H1 (cell line): ENCODE data around the gene IL17D. TPM values are rescaled to one million over a fixed set of nuclear protein-coding genes. Genes with fewer than 3 reads are reported as not detected.

Experiments used
- CTCF ChIA-PET: fragments of 300-600 bp; sonication (Branson Sonifier 250); formaldehyde crosslinking; loops from one replicate; lab custom pipeline; 2021; ENCODE audit not compliant: partially characterized antibody; lab: Charles Lee
- POLR2A ChIA-PET: fragments of 300-600 bp; sonication (Branson Sonifier 250); formaldehyde crosslinking; loops from one replicate; lab custom pipeline; 2021; ENCODE audit warnings: inconsistent platforms; ENCODE audit not compliant: partially characterized antibody; lab: Charles Lee
- DNase-seq, 2 experiments: peaks; one replicate each; pipeline versions ENCODE4 v3.0.0 to v3.0.0-alpha.2; 2010 to 2022; ENCODE audit warnings: low spot score in 2 of 2, low read depth in 1 of 2, mixed read lengths in 1 of 2
- FAIRE-seq: peaks from 2 replicates; lab custom pipeline; 2011; peaks lifted over from hg19 to GRCh38; lab: Jason Lieb, UNC
- H2AFZ ChIP-seq: 2 replicates; pipeline ENCODE4 v1.8.1; 2012; ENCODE audit warnings: low read length, inconsistent platforms
- H2AK5ac ChIP-seq: 2 replicates; pipeline ENCODE4 v1.6.1; 2013; ENCODE audit warnings: low read depth, low read length
- H2BK120ac ChIP-seq: replicated peaks from 2 replicates; pipeline ENCODE3; 2013; ENCODE audit warnings: low read depth, low read length, inconsistent platforms
- H2BK12ac ChIP-seq: 2 replicates; pipeline ENCODE4 v1.6.1; 2013; ENCODE audit warnings: low read depth, low read length
- H2BK15ac ChIP-seq: 2 replicates; pipeline ENCODE4 v1.6.1; 2013; ENCODE audit warnings: low read length
- H2BK20ac ChIP-seq: 2 replicates; pipeline ENCODE4 v1.6.1; 2013; ENCODE audit warnings: low read length
- H2BK5ac ChIP-seq: 2 replicates; pipeline ENCODE4 v1.6.1; 2013; ENCODE audit warnings: low read depth, low read length
- H3K14ac ChIP-seq: 2 replicates; pipeline ENCODE4 v1.6.1; 2013; ENCODE audit warnings: inconsistent platforms; ENCODE audit not compliant: insufficient read length
- H3K18ac ChIP-seq: 2 replicates; pipeline ENCODE4 v1.6.1; 2013; ENCODE audit warnings: low read length; ENCODE audit errors: extremely low read depth
- H3K23ac ChIP-seq: 2 replicates; pipeline ENCODE4 v1.6.1; 2013; ENCODE audit warnings: inconsistent platforms; ENCODE audit not compliant: insufficient read length
- H3K23me2 ChIP-seq: 2 replicates; pipeline ENCODE4 v1.6.1; 2013; ENCODE audit warnings: low read depth, low read length
- H3K27ac ChIP-seq: 2 replicates; pipeline ENCODE4 v1.6.1; 2011; ENCODE audit warnings: low read depth, low read length, inconsistent platforms
- H3K27me3 ChIP-seq, 4 experiments: replicated peaks in 1 of 4; 1 replicate in 1 of 4; 2 replicates in 3 of 4; pipeline versions ENCODE4 v1.6.1 to v1.8.1; 2011 to 2013; ENCODE audit warnings: low read length in 3 of 4, mild to moderate bottlenecking in 3 of 4, inconsistent platforms in 2 of 4, mixed read lengths in 2 of 4, moderate library complexity in 1 of 4; ENCODE audit not compliant: control insufficient read depth in 3 of 4, insufficient read depth in 3 of 4; ENCODE audit errors: extremely low read depth in 1 of 4
- H3K36me3 ChIP-seq, 4 experiments: 2 replicates each; pipeline versions ENCODE4 v1.6.1 to v1.8.1; 2011 to 2013; ENCODE audit warnings: mild to moderate bottlenecking in 4 of 4, low read length in 3 of 4, moderate library complexity in 2 of 4, control low read depth in 1 of 4, inconsistent platforms in 1 of 4; ENCODE audit not compliant: insufficient read depth in 4 of 4, control insufficient read depth in 2 of 4
- H3K4ac ChIP-seq: replicated peaks from 2 replicates; pipeline ENCODE3; 2013; ENCODE audit warnings: low read length, low read depth, mixed read lengths, inconsistent platforms; ENCODE audit not compliant: insufficient read length
- H3K4me1 ChIP-seq, 4 experiments: replicated peaks in 1 of 4; 1 replicate in 1 of 4; 2 replicates in 3 of 4; pipeline versions ENCODE4 v1.6.1 to v1.8.1; 2011 to 2013; ENCODE audit warnings: low read length in 3 of 4, inconsistent platforms in 2 of 4, mixed read lengths in 1 of 4; ENCODE audit not compliant: insufficient read depth in 4 of 4, control insufficient read depth in 3 of 4
- H3K4me2 ChIP-seq, 2 experiments: 2 replicates each; pipeline versions ENCODE4 v1.6.1 to v1.8.1; 2011 to 2013; ENCODE audit warnings: low read depth in 2 of 2, low read length in 2 of 2, control low read depth in 1 of 2, inconsistent platforms in 1 of 2, mild to moderate bottlenecking in 1 of 2; ENCODE audit not compliant: insufficient read depth in 1 of 2
- H3K4me3 ChIP-seq, 4 experiments: fragments of 200-600, 300-600 bp in 1 of 4; sonication (generic), shearing (Covaris generic), sonication (Bioruptor Twin) in 1 of 4; 2 replicates each; pipeline versions ENCODE4 v1.5.1 to v1.8.1; 2011 to 2016; ENCODE audit warnings: low read length in 4 of 4, low read depth in 3 of 4, control low read depth in 2 of 4, inconsistent platforms in 2 of 4, mild to moderate bottlenecking in 2 of 4, mixed read lengths in 1 of 4, moderate library complexity in 1 of 4; ENCODE audit not compliant: insufficient read depth in 2 of 4; ENCODE audit errors: extremely low read depth in 1 of 4
- H3K56ac ChIP-seq: replicated peaks from 2 replicates; pipeline ENCODE3; 2013; ENCODE audit warnings: low read depth, mild to moderate bottlenecking, mixed read lengths, low read length, inconsistent platforms; ENCODE audit not compliant: insufficient read length
- H3K79me1 ChIP-seq: 2 replicates; pipeline ENCODE4 v1.6.1; 2013; ENCODE audit warnings: low read depth, low read length, control low read depth
- H3K79me2 ChIP-seq, 2 experiments: 2 replicates each; pipeline versions ENCODE4 v1.6.1 to v1.8.1; 2012 to 2013; ENCODE audit warnings: low read length in 2 of 2, mild to moderate bottlenecking in 2 of 2, inconsistent platforms in 1 of 2; ENCODE audit not compliant: insufficient read depth in 2 of 2, control insufficient read depth in 1 of 2
- H3K9ac ChIP-seq, 4 experiments: replicated peaks in 1 of 4; 1 replicate in 1 of 4; 2 replicates in 3 of 4; pipeline versions ENCODE4 v1.6.1 to v1.8.1; 2011 to 2013; ENCODE audit warnings: low read depth in 3 of 4, low read length in 3 of 4, control low read depth in 2 of 4, mild to moderate bottlenecking in 2 of 4, moderate library complexity in 2 of 4, inconsistent platforms in 1 of 4; ENCODE audit errors: extremely low read depth in 1 of 4
- H3K9me3 ChIP-seq, 2 experiments: 2 replicates each; pipeline versions ENCODE4 v1.6.1 to v1.8.1; 2012 to 2013; ENCODE audit warnings: mild to moderate bottlenecking in 2 of 2, moderate library complexity in 2 of 2, control low read depth in 1 of 2, inconsistent platforms in 1 of 2, low read depth in 1 of 2, low read length in 1 of 2, mixed read lengths in 1 of 2; ENCODE audit not compliant: insufficient read depth in 2 of 2
- H4K20me1 ChIP-seq, 2 experiments: replicated peaks in 1 of 2; 2 replicates each; pipeline versions ENCODE3 to v1.8.1; 2011 to 2013; ENCODE audit warnings: inconsistent platforms in 2 of 2, low read length in 2 of 2, mild to moderate bottlenecking in 1 of 2; ENCODE audit not compliant: insufficient read depth in 2 of 2, control insufficient read depth in 1 of 2
- H4K5ac ChIP-seq: 2 replicates; pipeline ENCODE4 v1.6.1; 2013; ENCODE audit warnings: low read length, low read depth, mixed read lengths, inconsistent platforms; ENCODE audit not compliant: insufficient read length
- H4K8ac ChIP-seq: 2 replicates; pipeline ENCODE4 v1.8.0; 2013; ENCODE audit warnings: mild to moderate bottlenecking, moderate library complexity, low read length, inconsistent platforms; ENCODE audit not compliant: insufficient read depth; ENCODE audit errors: extremely low read depth
- H4K91ac ChIP-seq: replicated peaks from 2 replicates; pipeline ENCODE3; 2013; ENCODE audit warnings: low read length, mixed read lengths, inconsistent platforms; ENCODE audit not compliant: insufficient read length
- NANOG ChIP-seq: IDR thresholded peaks from 2 replicates; pipeline ENCODE4 v1.6.1; 2011; ENCODE audit warnings: low read length, low read depth, mild to moderate bottlenecking, inconsistent platforms; ENCODE audit not compliant: insufficient read depth, poor library complexity, severe bottlenecking
- SP2 ChIP-seq: IDR thresholded peaks from 2 replicates; pipeline ENCODE4 v1.6.1; 2012; ENCODE audit warnings: mild to moderate bottlenecking, low read length, inconsistent platforms
- WGBS, 2 experiments: shearing (Covaris generic) in 1 of 2; methylation state at CpG; one replicate each; pipeline versions ENCODE4 v1.1.6 to v1.1.7; 2013 to 2015; ENCODE audit warnings: low lambda C conversion rate in 2 of 2, mixed read lengths in 2 of 2, inconsistent platforms in 1 of 2, low coverage in 1 of 2, missing lambda C conversion rate in 1 of 2; ENCODE audit not compliant: insufficient replicate concordance in 2 of 2, insufficient coverage in 1 of 2, insufficient read length in 1 of 2; ENCODE audit errors: extremely low coverage in 1 of 2, missing lambda C conversion rate in 1 of 2; 5-methylcytosine and 5-hydroxymethylcytosine counted together
- polyA plus RNA-seq, 7 experiments: library from polyadenylated mRNA; depleted of rRNA in 3 of 7; stranded (reverse) in 5 of 7; unstranded in 2 of 7; fragments of >200 nt in 5 of 7; fragments of 200-250 nt in 2 of 7; gene quantifications; 1 replicate in 5 of 7; 2 replicates in 1 of 7; 4 replicates in 1 of 7; pipeline versions ENCODE4 v1.2.1 to v1.2.3, GENCODE V29; 2011 to 2013; ENCODE audit warnings: missing spikeins in 2 of 7, mixed read lengths in 2 of 7
- total RNA-seq: library from RNA; stranded (reverse); fragmentation: NEBNext Ultra II Directional; extraction: Animal tissue kit (Norgen Biotek cat#: 25700); gene quantifications from 2 replicates; pipeline ENCODE4 v1.2.1, GENCODE V29; 2021
- TF ChIP-seq, protein P1 (sequence below), 3 experiments: IDR thresholded peaks; 1 replicate in 2 of 3; 2 replicates in 1 of 3; pipeline versions ENCODE4 v1.5.1 to v1.6.1; 2011; ENCODE audit warnings: low read length in 3 of 3, mild to moderate bottlenecking in 3 of 3, inconsistent platforms in 2 of 3, low read depth in 1 of 3, moderate library complexity in 1 of 3; ENCODE audit not compliant: insufficient read depth in 1 of 3; ENCODE audit errors: control extremely low read depth in 1 of 3

IL17D gene
- total and polyA plus RNA-seq, 2 of the 8 experiments (the other 6 are each of a cell fraction or from before 2014, with no cell fraction given): 0.56 to 0.59 TPM

- CTCF ChIA-PET: no interaction called here
- H3K14ac ChIP-seq: no peak overlapping the region
- H3K23me2 ChIP-seq: peaks cover 9% of the 10 kb centered on the region
- no peak overlapping the region for H3K23ac ChIP-seq
- no peak for DNase-seq
- H3K56ac ChIP-seq: no peak overlapping the region
- no peak overlapping the region for H3K9ac ChIP-seq
- no peak overlapping the region for H2BK5ac ChIP-seq
- H3K27ac ChIP-seq: no peak overlapping the region
- H3K18ac ChIP-seq: no peak overlapping the region
- H4K20me1 ChIP-seq: peaks cover 0 to 1% of the 10 kb centered on the region in 2 experiments
- H2AFZ ChIP-seq: no peak overlapping the region
- H3K4ac ChIP-seq: no peak overlapping the region
- no peaks in the 10 kb centered on the region for H3K36me3 ChIP-seq
- no peak overlapping the region for H2AK5ac ChIP-seq
- 88% methylated on average over 9 of the region's 9 CpGs; no CpG with 5 or more reads in 1 of the 2 experiments for WGBS, 2 experiments
- peaks cover 0 to 2% (median under 1%) of the 10 kb centered on the region in 4 experiments; a peak in 4 of 7 replicates for H3K4me1 ChIP-seq
- no peak for FAIRE-seq
- no peak overlapping the region for H2BK12ac ChIP-seq
- no peak overlapping the region for H4K8ac ChIP-seq
- H3K9me3 ChIP-seq: no peaks in the 10 kb centered on the region
- H3K27me3 ChIP-seq: peaks cover 5 to 25% (median 20%) of the 10 kb centered on the region in 4 experiments
- no peak overlapping the region for H4K91ac ChIP-seq
- no peak overlapping the region for H3K4me2 ChIP-seq
- no peak overlapping the region for H4K5ac ChIP-seq
- no peak overlapping the region for H2BK15ac ChIP-seq
- H3K4me3 ChIP-seq: no peak overlapping the region
- H3K79me1 ChIP-seq: no peaks in the 10 kb centered on the region
- no peaks in the 10 kb centered on the region for H3K79me2 ChIP-seq
- H2BK120ac ChIP-seq: no peak overlapping the region
- POLR2A ChIA-PET: no interaction called here
- H2BK20ac ChIP-seq: no peak overlapping the region
- TF ChIP-seq NANOG: no peak
- no peak for TF ChIP-seq SP2
- TF ChIP-seq, protein P1, sequence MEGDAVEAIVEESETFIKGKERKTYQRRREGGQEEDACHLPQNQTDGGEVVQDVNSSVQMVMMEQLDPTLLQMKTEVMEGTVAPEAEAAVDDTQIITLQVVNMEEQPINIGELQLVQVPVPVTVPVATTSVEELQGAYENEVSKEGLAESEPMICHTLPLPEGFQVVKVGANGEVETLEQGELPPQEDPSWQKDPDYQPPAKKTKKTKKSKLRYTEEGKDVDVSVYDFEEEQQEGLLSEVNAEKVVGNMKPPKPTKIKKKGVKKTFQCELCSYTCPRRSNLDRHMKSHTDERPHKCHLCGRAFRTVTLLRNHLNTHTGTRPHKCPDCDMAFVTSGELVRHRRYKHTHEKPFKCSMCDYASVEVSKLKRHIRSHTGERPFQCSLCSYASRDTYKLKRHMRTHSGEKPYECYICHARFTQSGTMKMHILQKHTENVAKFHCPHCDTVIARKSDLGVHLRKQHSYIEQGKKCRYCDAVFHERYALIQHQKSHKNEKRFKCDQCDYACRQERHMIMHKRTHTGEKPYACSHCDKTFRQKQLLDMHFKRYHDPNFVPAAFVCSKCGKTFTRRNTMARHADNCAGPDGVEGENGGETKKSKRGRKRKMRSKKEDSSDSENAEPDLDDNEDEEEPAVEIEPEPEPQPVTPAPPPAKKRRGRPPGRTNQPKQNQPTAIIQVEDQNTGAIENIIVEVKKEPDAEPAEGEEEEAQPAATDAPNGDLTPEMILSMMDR (IDR thresholded peaks at IDR 0.05; ENCODE audit: control extremely low read depth in 1 of 3, insufficient read depth in 1 of 3, low read depth in 1 of 3, low read length in 3 of 3): no peak
Measured at GRCh38 chr13:20699715-20700114, 3.8 kb upstream of the IL17D start.
